ENCODE data around the gene KISS1R.
"Not testable (repeated sequence)": the region's sequence is repeated elsewhere in the genome, so short reads cannot be mapped to it uniquely, and the experiment has no call there.

Gene KISS1R

DNA sequence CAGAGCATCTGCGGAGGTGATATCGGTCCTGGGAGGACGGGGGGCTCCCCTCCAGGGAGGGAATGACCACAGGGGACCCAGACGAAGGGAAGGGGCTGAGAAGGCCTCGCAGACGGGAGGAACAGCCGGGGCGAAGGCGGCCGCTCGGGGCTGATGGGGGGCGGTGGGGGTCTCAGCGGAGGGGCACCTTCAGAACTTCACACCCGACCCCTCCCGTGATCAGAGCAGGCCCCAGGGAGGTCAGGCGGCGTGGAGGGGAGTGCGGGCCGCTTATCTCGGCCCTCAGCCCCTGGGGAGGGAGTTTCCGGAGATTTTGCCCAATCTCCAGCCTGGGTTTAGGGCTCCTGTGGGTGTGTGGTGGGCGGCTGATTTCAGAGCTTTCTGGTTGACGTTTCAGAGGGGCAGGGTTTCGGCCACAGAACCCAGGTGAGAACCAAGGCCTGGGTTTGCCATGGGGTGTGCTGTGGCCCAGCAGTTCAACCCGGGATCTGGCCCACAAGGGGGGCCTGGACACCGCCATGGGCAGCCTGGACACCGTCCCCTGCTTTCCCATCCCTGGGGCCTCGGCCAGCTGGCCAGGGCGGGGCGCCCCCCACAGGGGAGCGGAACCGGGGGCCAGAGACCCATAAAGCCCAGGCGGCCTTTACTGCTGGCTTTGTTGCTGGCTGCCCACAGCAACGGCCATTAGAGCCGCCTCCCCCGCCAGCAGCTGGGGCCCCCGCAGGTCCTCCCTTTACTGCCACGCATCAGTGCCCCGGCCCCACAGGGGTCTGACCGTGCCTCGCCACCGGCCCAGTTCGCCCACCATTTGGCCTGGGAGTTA, 37.8 kb downstream of the KISS1R start:
- no peak for DNase-seq (ENCODE audit: low read depth)

DNA sequence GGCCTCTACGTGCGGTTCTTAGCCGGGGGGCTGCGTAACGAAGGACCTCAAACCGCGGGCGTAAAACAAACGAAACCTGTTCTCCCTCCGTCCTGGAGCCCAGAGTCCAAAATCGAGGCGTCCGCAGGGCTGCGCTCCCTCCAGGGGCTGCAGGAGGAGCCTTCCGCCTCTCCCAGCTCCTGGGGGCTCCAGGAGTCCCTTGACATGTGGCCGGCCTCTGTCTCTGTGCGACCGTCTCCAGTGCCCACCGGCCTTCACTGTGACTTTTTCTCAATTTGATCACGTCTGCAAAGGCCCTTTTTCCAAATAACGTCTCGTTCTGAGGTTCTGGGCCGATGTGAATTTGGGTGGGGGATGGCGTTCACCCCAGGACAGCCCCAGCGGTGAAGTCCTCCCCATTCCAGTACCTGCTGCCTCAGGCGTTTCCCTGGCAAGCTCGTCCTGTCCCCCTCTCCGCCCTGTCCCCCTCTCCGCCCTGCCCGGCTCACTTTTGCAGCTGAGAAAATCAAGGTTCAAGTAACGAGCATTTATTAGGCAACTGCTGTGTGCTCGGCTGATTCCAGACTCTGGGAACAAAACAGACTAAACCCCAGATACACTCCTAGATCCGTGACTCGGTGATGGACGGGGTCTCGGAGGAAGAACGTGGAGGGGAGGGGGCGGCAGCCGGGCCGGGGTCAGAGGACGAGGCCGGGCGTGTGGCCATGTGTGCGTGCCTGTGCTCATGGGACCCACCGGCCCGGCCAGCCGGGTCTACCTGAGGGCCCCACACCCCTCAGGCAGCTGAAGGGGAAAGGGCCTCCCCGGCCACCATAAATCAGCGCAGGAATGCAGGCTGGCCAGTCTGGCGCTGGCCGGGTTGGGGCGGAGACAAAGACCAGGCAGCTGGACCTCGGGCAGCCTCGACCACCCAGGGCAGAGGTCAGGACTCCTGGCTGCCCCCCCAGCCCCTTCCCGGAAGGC, 39.0 kb downstream of the KISS1R start:
- DNase-seq (ENCODE audit: low read depth), result no peak

GRCh38 chr19:956766-957440, 39.8 kb downstream of the KISS1R start:
- no peak for DNase-seq (ENCODE audit: low read depth)

GRCh38 chr19:957578-957977, 40.4 kb downstream of the KISS1R start:
- DNase-seq (ENCODE audit: low read depth), result not testable (repeated sequence)

DNA sequence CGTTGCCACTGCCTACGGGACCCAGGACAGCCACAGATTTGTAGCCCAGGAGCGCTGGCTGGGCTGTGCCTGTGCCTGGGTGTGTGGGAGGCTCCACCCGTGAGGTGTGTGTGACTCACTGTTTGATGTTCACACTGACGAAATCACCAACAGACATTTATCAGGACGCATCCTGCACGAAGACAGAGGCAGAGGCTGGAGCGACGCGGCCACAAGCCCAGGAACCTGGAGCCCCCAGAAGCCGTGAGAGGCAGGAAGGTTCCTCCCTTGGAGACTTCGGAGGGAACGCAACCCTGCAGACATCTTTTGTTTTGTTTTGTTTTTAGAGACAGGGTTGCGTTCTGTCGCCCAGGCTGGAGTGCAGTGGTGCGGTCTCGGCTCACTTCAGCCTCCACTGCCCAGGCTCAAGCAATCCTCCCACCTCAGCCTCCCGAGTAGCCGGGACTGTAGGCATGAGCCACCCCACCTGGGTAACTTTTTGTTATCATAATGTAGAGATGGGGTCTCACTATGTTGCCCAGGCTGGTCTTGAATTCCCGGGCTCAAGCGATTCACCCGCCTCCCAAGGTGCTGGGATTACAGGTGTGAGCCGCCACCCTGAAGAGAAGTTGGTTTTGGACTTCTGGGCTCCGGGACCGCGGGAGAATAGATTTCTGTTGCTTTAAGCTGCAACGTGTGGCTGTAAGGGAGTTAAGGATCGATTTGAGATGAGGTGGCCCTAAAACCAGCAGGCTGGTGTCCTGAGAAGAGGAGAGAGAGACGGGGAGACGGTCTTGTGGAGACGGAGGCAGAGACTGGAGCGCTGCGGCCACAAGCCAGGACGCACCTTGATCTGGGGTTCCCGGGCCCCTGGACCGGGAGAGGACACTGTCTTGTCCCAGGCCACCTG, 42.1 kb downstream of the KISS1R start:
- no peak for DNase-seq (ENCODE audit: low read depth)

- DNase-seq (ENCODE audit: low read depth), result no peak
Measured at GRCh38 chr19:960020-960419, 42.9 kb downstream of the KISS1R start.

DNA sequence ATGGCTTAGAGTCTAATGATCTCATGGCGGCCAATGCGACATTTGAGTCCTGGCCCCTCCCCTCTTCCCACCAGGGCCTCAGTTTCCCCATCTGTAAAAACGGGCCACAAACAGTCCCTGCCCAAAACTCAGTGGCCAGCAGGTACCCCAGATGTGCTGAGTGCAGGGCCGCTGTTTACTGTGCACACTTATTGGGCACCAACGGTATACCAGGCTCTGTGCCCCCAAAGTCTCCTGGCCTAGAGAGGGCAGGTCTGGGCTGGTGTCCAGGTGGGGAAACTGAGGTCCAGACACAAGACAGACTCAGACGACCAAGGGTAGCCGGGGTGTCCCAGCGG, 43.4 kb downstream of the KISS1R start:
- DNase-seq (ENCODE audit: low read depth), result no peak

GRCh38 chr19:961866-962620, 44.9 kb downstream of the KISS1R start:
- no peak for DNase-seq (ENCODE audit: low read depth)

DNA sequence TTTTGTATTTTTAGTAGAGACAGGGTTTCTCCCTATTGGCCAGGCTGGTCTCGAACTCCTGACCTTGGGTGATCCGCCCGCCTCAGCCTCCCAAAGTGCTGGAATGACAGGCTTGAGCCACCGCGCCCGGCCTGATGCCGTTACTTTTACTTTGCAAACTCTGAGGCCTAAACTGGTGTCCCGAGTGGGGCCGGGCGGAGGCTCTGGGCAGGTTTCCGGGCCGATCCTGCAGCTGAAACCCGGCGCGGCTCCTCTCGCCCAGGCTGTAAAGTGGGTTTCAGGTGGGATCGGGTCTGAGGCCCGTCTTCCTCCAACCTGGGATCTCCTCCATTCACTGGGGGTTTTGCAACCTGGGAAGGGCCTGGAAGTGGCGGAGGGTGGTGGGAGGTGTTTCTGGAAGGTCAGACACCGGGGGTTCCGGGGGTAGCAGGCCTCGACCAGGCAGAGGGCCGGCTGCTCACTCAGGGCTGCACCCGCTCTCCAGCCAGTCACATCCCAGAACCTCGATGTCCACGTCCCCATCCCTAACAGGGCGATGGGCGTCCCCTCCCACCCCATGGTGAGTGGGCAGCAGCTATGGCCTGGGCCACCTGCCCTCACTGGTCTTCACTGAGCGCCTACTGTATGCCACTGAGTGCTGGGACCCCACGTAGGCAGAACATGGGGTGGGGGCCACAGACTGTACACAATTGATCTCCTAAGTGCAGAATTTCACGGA, 45.7 kb downstream of the KISS1R start:
- no peak for DNase-seq (ENCODE audit: low read depth)

GRCh38 chr19:963486-963951, 46.4 kb downstream of the KISS1R start:
- DNase-seq (ENCODE audit: low read depth), result no peak

DNA sequence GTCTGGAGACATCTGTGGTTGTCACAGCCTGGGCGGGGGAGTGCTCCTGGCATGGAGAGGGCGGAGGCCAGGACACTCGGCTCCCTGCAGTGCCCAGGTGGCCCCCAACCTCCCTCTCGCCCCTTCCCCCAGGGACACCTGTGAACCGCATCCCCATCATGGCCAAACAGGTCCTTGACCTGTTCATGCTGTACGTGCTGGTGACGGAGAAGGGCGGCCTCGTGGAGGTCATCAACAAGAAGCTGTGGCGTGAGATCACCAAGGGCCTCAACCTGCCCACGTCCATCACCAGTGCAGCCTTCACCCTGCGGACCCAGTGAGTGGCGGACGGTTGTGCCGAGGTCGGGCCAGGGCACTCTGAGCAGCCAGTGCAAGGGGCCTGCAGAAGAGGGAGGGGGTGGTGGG, 47.0 kb downstream of the KISS1R start:
- no peak for DNase-seq (ENCODE audit: low read depth)

- no peak for DNase-seq (ENCODE audit: low read depth)
Measured at GRCh38 chr19:964761-965694, 47.9 kb downstream of the KISS1R start.

- DNase-seq (ENCODE audit: low read depth), result no peak
Measured at GRCh38 chr19:966485-967088, 49.5 kb downstream of the KISS1R start.

Data from activated T-cell treated with anti-CD3 and anti-CD28 coated beads for 1 hour (primary cell).